ENCODE results near the gene C12orf60.

C12orf60 gene

DNA sequence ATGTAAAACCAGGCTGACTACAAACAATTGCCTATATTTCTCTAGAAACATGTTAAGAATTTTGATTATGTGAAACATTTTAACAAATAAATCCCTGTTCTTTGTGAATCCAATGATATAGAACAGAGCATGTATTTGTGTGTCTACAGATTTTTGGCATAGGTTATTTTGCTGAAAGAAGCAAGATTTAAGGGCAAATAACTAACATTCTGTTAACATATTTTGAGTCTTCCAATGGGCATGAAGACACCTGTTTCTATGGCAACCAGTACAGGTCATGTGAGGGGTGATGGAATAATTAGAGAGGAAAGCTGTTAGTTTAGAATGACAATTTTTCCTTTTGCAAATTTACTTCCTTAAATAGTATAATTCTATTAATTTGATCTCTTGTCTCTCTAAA, 31.0 kb downstream of the C12orf60 start:
- no peak for DNase-seq (ENCODE audit: low read depth, low spot score)

GRCh38 chr12:14836336-14837210, 33.1 kb downstream of the C12orf60 start:
- no peak for DNase-seq (ENCODE audit: low read depth, low spot score)

DNA sequence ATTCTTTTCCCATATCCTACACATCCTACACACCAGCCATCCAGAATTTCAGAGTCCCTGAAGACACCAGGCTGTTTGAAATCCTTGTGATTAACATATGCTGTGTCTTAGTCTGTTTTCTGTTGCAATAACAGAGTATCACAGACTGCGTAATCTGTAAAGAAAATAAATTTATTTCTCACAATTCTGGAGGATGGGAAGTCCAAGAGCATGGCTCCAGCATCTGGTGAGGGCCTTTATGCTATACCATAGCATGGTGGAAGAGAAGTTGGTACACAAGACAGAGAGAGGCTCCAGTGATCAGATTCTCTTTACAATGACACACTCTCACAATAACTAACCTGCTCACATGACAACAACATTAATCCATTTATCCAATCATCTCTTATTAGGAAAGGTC, 35.8 kb downstream of the C12orf60 start:
- no peak for DNase-seq (ENCODE audit: low read depth, low spot score)

DNA sequence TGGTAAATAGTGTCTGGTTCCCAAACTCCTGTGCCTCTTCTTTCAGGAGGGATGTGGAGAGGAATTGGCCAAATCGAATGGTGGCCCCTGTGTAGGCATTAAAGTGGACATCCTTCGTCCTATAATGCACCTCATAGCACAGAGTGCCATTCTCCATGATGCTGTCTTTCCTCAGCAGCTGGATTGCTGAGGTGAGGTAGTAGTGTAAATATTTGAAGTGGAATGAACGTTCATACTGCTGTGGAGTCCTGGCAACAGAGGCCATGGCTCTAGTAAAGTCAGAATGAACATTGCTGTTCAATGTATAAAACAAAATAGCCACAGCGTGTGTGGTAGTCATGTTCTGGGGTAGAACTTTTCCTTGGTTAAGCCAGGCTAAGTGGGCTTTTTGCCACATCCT, 37.1 kb downstream of the C12orf60 start:
- no peak for DNase-seq (ENCODE audit: low read depth, low spot score)

- no peak for DNase-seq (ENCODE audit: low read depth, low spot score)
Measured at GRCh38 chr12:14841761-14842160, 38.3 kb downstream of the C12orf60 start.

- no peak for DNase-seq (ENCODE audit: low read depth, low spot score)
Measured at GRCh38 chr12:14842315-14842714, 38.8 kb downstream of the C12orf60 start.

- DNase-seq (ENCODE audit: low read depth, low spot score) = no peak
Measured at GRCh38 chr12:14843425-14843887, 40.0 kb downstream of the C12orf60 start, which contains the start of gene ART4. TSS of gene ART4 (minus strand) at chr12:14843526. CDS start at chr12:14843113, 413 bp downstream.

DNA sequence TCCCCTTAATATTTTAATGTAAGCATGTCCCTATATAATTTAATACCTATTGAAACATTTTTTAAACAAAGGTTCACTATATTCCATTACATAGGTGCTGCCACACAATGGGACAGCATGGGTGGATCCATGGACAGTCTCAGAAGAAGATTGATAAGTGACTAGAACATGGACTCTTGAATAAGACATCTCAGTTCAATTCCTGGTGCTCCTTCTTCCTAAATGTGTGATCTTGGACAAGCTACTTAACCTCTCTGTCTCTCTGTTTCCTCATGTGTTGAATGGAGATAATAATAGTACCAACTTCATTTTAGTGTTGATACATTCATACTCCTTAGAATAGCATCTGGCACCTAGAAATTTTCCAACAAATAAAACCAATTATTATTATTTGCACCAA, 40.9 kb downstream of the C12orf60 start:
- DNase-seq (ENCODE audit: low read depth, low spot score) = no peak

GRCh38 chr12:14845350-14845750, 41.9 kb downstream of the C12orf60 start:
- peak; percentile 45 for DNase-seq (ENCODE audit: low read depth, low spot score)

DNA sequence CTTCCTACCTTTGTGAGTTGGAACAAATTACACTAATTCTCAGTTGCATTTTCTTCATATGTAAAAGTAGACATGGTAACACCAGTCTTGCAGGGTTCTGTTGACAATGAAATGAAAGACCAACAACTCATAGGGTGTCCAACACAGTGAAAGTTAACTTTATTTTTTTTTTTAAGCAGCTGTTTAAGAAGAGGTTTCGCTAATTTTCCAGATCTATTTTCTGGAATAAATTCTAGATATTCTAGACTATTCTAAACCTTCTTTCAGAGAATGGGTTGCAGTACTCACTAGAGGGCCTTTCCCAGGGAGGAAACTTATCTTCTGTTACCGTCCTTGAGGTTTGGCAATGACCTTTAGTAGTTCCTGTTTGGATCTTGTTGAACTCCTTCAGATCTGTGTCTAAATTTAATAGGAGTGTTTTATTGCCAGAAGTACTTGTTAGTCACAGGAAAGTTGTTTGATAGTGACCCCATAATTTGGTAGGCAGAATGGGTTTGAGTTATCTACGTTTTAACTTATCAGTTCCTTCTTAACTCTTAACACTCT, 42.6 kb downstream of the C12orf60 start:
- no peak for DNase-seq (ENCODE audit: low read depth, low spot score)

- no peak for DNase-seq (ENCODE audit: low read depth, low spot score)
Measured at GRCh38 chr12:14846876-14847580, 43.6 kb downstream of the C12orf60 start.

- no peak for DNase-seq (ENCODE audit: low read depth, low spot score)
Measured at GRCh38 chr12:14849661-14850060, 46.2 kb downstream of the C12orf60 start.

DNA sequence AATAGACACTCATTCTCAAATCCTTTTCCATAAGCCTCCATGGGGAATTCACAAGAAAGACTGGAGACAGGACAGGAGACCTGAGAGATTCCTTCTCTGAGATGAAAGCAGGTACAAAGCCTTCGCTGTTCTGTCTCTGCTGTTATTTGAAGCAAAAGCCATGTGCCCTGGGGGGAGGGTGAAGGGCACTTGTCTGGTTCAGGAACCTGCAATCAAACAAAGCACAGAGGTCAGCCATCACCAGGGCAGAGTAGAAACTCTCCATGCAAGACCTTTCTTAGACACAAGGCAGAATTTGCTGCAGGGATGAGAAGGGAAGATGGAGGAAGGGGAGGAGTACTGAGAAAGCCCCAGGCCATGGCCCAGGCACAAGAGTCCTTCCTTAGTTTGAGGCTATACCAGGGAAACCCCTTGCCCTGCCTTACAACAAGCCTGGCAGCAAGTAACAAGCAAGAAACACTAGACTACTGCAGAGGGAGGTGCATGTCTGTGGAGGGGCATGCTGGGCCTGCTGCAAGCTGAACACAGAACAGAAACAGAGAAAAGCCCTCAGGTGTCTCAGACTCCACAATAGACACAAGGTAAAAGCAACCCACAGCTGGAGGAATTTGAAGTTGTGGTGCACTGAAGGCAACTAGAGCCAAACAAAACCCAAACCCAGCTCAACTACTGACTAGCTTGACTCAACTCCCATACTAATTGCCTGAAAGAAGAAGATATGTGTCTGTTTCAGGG, 47.6 kb downstream of the C12orf60 start:
- no peak for DNase-seq (ENCODE audit: low read depth, low spot score)

GRCh38 chr12:14852880-14853279, 49.4 kb downstream of the C12orf60 start:
- DNase-seq (ENCODE audit: low read depth, low spot score) = no peak

DNA sequence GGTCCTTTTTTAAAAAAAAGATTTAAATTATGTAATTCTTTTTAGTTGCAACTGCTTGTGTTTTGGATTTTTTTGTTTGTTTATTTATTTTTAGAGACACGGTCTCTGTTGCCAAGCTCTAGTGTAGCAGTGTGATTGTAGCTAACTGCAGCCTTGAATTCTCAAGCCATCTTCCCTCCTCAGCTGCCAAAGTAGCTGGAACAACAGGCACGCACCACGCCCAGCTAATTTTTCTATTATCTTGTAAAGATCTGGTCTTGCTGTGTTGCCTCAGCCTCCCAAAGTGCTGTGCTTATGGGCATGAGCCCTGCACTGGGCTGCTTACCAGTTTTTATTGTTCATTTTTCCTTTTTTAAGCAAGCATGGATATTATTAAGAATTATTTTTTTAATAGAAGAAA, 50.5 kb downstream of the C12orf60 start:
- no peak for DNase-seq (ENCODE audit: low read depth, low spot score)

DNA sequence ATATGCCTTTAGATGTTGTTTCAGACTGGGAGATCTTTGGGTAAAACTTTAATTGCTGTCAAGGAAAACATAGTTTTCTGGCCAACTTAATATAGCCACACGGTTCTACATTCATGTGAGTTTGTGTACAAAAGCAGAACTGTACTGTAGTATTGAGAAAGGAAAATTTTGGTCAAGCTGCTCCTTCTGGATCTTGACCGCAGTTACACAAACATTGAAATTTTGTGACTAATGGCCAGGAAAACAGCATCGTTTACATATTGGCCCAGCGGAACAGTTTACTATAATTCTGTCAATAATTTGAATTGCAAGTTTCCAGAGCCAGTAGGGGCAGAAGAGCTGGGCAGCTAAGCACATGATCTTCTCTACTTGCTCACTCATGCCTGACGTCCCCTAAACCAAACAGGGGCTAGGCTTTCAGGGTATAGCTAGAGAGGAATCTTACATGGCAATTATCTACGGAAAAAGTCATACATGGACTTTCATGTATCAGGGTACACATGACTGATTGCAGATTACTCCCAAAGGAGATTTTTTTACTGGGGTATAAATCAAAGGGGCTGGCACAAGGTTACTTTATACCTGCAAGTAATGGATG, 51.2 kb downstream of the C12orf60 start:
- no peak for DNase-seq (ENCODE audit: low read depth, low spot score)

DNA sequence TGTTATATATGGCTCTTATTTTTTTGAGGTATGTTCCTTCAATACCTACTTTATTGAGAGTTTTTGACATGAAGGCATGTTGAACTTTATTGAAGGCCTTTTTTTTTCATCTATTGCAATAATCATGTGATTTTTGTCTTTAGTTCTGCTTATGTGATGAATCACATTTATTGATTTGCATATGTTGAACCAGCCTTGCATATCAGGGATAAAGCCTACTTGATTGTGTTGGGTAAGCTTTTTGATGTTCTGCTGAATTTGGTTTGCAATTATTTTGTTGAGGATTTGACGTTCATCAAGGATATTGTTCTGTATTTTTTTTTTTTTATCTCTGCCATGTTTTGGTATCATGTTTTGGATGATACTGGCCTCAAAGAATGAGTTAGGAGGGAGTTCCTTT, 55.0 kb downstream of the C12orf60 start:
- DNase-seq (ENCODE audit: low read depth, low spot score) = no peak

DNA sequence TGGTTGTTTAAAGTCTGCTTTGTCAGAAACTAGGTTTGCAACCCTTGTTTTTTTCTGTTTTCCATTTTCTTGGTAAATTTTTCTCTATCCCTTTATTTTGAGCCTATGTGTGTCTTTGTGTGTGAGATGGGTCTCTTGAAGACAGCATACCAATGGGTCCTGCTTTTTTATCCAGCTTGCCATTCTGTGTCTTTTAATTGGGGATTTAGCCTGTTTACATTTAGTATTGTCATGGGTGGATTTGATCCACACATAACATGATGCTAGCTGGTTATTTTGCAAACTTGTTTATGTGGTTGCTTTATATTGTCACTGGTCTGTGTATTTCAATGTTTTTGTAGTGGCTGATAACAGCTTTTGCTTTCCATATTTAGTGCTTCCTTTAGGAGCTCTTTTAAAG, 57.0 kb downstream of the C12orf60 start:
- no peak for DNase-seq (ENCODE audit: low read depth, low spot score)

- DNase-seq (ENCODE audit: low read depth, low spot score) = no peak
Measured at GRCh38 chr12:14868916-14869506, 65.5 kb downstream of the C12orf60 start.

DNA sequence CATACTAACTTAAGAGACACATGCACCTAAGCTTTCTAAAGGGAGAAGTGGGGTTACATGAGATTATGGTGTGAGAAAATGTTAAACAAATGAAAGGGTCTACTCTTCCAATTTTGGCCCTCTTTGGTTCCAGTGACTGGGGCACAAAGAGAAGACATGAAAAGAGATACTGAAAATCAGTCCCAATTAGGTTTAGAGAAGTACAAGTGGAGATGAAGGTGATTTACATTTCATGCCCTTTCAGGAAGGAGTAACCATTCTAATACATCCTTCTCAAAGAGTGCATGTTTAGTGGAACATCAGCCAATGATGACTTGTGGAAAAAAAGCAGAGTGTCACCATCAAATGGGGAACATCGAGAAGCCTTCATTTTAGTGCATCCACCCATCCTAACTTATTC, 67.8 kb downstream of the C12orf60 start:
- DNase-seq (ENCODE audit: low read depth, low spot score) = no peak

GRCh38 chr12:14871886-14872285, 68.4 kb downstream of the C12orf60 start:
- DNase-seq (ENCODE audit: low read depth, low spot score) = no peak
